ENCODE data around the gene LDLRAD4. TPM values are rescaled to one million over a fixed set of nuclear protein-coding genes. Genes with fewer than 3 reads are reported as not detected.

The LDLRAD4 gene
- total RNA-seq: 10 to 100 TPM; 25.2 to 44.0 (median 34.0) TPM
- polyA plus RNA-seq: 10 to 100 TPM; 10.4 to 14.6 TPM
- long read RNA-seq, donor 1, partial matches to known transcripts: 3 of 31 reads
- long read RNA-seq, donor 1, other reads (novel, unspliced or antisense): 26 of 31 reads
- long read RNA-seq, donor 2, full-length matches to known transcripts: 48 of 71 reads
- long read RNA-seq, donor 2, partial matches to known transcripts: 2 of 71 reads
- long read RNA-seq, donor 2, other reads (novel, unspliced or antisense): 21 of 71 reads
- long read RNA-seq, donor 3, full-length matches to known transcripts: 2 of 18 reads
- long read RNA-seq, donor 3, partial matches to known transcripts: 1 of 18 reads
- long read RNA-seq, donor 3, other reads (novel, unspliced or antisense): 15 of 18 reads

- no peaks in the 10 kb centered on the region for H3K9me3 ChIP-seq
- DNase-seq: peak; percentile 79 to 83 (median 82)
- peak in 1 of 2 donors; percentile 64 for TF ChIP-seq POLR2A (IDR thresholded peaks at IDR 0.05)
- no peak for TF ChIP-seq CTCF (IDR thresholded peaks at IDR 0.05)
- WGBS, 4 donors: 0 to 1% (median 1%) methylated on average over 21 to 57 of the region's 57 CpGs
- H3K4me1 ChIP-seq: peaks cover 4 to 67% (median 53%) of the 10 kb centered on the region in 12 donors
- intact Hi-C loops (cut with DNase I): loop anchor here (1.0 to 10.0 kb wide), 17 partner anchors 159 to 584 kb away; partner anchors contain the start of genes FAM210A (in 6 of the 10) and RNMT (in 6 of the 10)
- H3K4me3 ChIP-seq: peak within 1 kb of the TSS; percentile 67 to 95 (median 90)
- peak within 1 kb of the TSS; percentile 87 to 95 (median 92) for H3K27ac ChIP-seq
- ATAC-seq: peak in 3 of 4 donors; percentile 38 to 45 (median 40)
- H3K36me3 ChIP-seq: no peaks in the 10 kb centered on the region
- H3K27me3 ChIP-seq: no peaks in the 10 kb centered on the region
These were observed at the start of gene LDLRAD4 for GRCh38 chr18:13218368-13218991. TSS of gene LDLRAD4 (plus strand) at chr18:13218760.

- H3K4me1 ChIP-seq: peaks cover 0 to 8% (median 0%) of the 10 kb centered on the region in 12 donors
- no peak overlapping the region for H3K27ac ChIP-seq
- WGBS, 4 donors: 90 to 95% (median 92%) methylated on average over 14 of the region's 14 CpGs
- H3K4me3 ChIP-seq: no peak overlapping the region
- intact Hi-C loops (cut with DNase I): no loop called here
- H3K9me3 ChIP-seq: no peaks in the 10 kb centered on the region
- TF ChIP-seq POLR2A (IDR thresholded peaks at IDR 0.05) (no peak), CTCF (IDR thresholded peaks at IDR 0.05) (no peak)
- no peaks in the 10 kb centered on the region for H3K27me3 ChIP-seq
- ATAC-seq (no peak), DNase-seq (no peak)
- H3K36me3 ChIP-seq: no peaks in the 10 kb centered on the region
These were observed 44.9 kb upstream of the LDLRAD4 start for GRCh38 chr18:13173578-13174145.

- Histone ChIP-seq H3K27me3 (no peaks in the 10 kb centered on the region), H3K9me3 (no peaks in the 10 kb centered on the region), H3K4me1 (peaks cover 0 to 8% (median 0%) of the 10 kb centered on the region in 12 donors), H3K4me3 (no peak overlapping the region), H3K27ac (no peak overlapping the region), H3K36me3 (no peaks in the 10 kb centered on the region)
- ATAC-seq: peak in 3 of 4 donors; percentile 20 to 67 (median 36)
- TF ChIP-seq CTCF (IDR thresholded peaks at IDR 0.05) (no peak), POLR2A (IDR thresholded peaks at IDR 0.05) (no peak)
- WGBS, 4 donors: 42 to 57% (median 47%) methylated on average over 8 of the region's 8 CpGs
- no peak for DNase-seq
- intact Hi-C loops (cut with DNase I): no loop called here
These were observed 43.3 kb upstream of the LDLRAD4 start for GRCh38 chr18:13175266-13175665.

GRCh38 chr18:13175754-13176210 lies 42.8 kb upstream of the LDLRAD4 start:
- TF ChIP-seq POLR2A (IDR thresholded peaks at IDR 0.05) (no peak), CTCF (IDR thresholded peaks at IDR 0.05) (no peak)
- 81 to 93% (median 87%) methylated on average over 6 of the region's 6 CpGs for WGBS, 4 donors

More at GRCh38 chr18:13175754-13176210, 42.8 kb upstream of the LDLRAD4 start:
- Histone ChIP-seq H3K4me1 (peaks cover 0 to 8% (median 0%) of the 10 kb centered on the region in 12 donors), H3K4me3 (no peak overlapping the region), H3K27me3 (no peaks in the 10 kb centered on the region), H3K36me3 (no peaks in the 10 kb centered on the region), H3K27ac (no peak overlapping the region), H3K9me3 (no peaks in the 10 kb centered on the region)
- intact Hi-C loops (cut with DNase I): no loop called here
- no peak for DNase-seq
- ATAC-seq: no peak
